RWPE2 (cell line): Measurements from ENCODE around the gene ZSCAN29.

ENCODE experiments used
- ATAC-seq: fragments of 200-7000 bp; cut with Tn5 transposase; 3 replicates; pipeline ENCODE4 v1.9.1; 2021; ENCODE audit warnings: low read depth
- DNase-seq: peaks from one replicate; pipeline ENCODE4 v3.0.0-alpha.2; 2020; ENCODE audit warnings: low spot score
- H3K27ac ChIP-seq: fragments of 450-650 bp; 2 replicates; pipeline ENCODE4 v1.5.1; 2017; ENCODE audit warnings: mild to moderate bottlenecking; ENCODE audit not compliant: poor library complexity, severe bottlenecking
- H3K27me3 ChIP-seq: fragments of 250-450 bp; sonication (Bioruptor Pico); 2 replicates; pipeline ENCODE4 v1.5.1; 2021; ENCODE audit warnings: mild to moderate bottlenecking, moderate library complexity; ENCODE audit not compliant: insufficient read depth, poor library complexity, severe bottlenecking
- H3K36me3 ChIP-seq: fragments of 250-450 bp; sonication (Bioruptor Pico); 2 replicates; pipeline ENCODE4 v1.5.1; 2020; ENCODE audit warnings: low read depth, mild to moderate bottlenecking, moderate library complexity
- H3K4me1 ChIP-seq: fragments of 250-450 bp; sonication (Bioruptor Pico); 2 replicates; pipeline ENCODE4 v1.5.1; 2021; ENCODE audit warnings: mild to moderate bottlenecking, moderate library complexity; ENCODE audit not compliant: insufficient read depth, poor library complexity, severe bottlenecking
- H3K4me3 ChIP-seq: fragments of 250-450 bp; sonication (Bioruptor Pico); 2 replicates; pipeline ENCODE4 v1.5.1; 2021; ENCODE audit warnings: mild to moderate bottlenecking, moderate library complexity; ENCODE audit not compliant: severe bottlenecking
- H3K9me3 ChIP-seq: fragments of 250-450 bp; sonication (Bioruptor Pico); 2 replicates; pipeline ENCODE4 v1.5.1; 2021; ENCODE audit warnings: mild to moderate bottlenecking, moderate library complexity; ENCODE audit not compliant: severe bottlenecking
- CTCF ChIP-seq: fragments of 450-650 bp; IDR thresholded peaks from one replicate; pipeline ENCODE4 v1.5.1; 2017; ENCODE audit warnings: mild to moderate bottlenecking, moderate library complexity; ENCODE audit not compliant: poor library complexity, severe bottlenecking

The ZSCAN29 gene

GRCh38 chr15:43330780-43331087 is 40.1 kb downstream of the ZSCAN29 start:
- Histone ChIP-seq H3K27me3 (no peaks in the 10 kb centered on the region), H3K9me3 (no peaks in the 10 kb centered on the region), H3K4me1 (peaks cover 10% of the 10 kb centered on the region), H3K4me3 (peak overlapping the region; percentile 53), H3K36me3 (peaks cover 46% of the 10 kb centered on the region), H3K27ac (peak overlapping the region; percentile 77)
- no peak for TF ChIP-seq CTCF
- ATAC-seq (peak; percentile 26), DNase-seq (no peak)

GRCh38 chr15:43329960-43330779 is 40.7 kb downstream of the ZSCAN29 start, which contains the start of gene LCMT2:
LCMT2 (minus strand) TSS chr15:43330573; CDS start chr15:43330489, 84 bp downstream.
- H3K27me3 ChIP-seq: no peaks in the 10 kb centered on the region
- peak; percentile 95 for DNase-seq
- peak; percentile 8 for TF ChIP-seq CTCF
- peaks cover 41% of the 10 kb centered on the region for H3K36me3 ChIP-seq
- ATAC-seq: peak; percentile 92
- peak within 1 kb of the TSS; percentile 77 for H3K27ac ChIP-seq
- H3K4me1 ChIP-seq: peaks cover 10% of the 10 kb centered on the region
- H3K9me3 ChIP-seq: no peaks in the 10 kb centered on the region
- peak within 1 kb of the TSS; percentile 53 for H3K4me3 ChIP-seq

- Histone ChIP-seq H3K9me3 (no peaks in the 10 kb centered on the region), H3K27ac (peak overlapping the region; percentile 77), H3K4me3 (peak overlapping the region; percentile 53), H3K4me1 (peaks cover 10% of the 10 kb centered on the region), H3K36me3 (peaks cover 35% of the 10 kb centered on the region), H3K27me3 (no peaks in the 10 kb centered on the region)
- TF ChIP-seq CTCF: no peak
- DNase-seq: no peak
- ATAC-seq: peak; percentile 3; the same call in 2 of the 3 replicates
These were observed 41.5 kb downstream of the ZSCAN29 start for GRCh38 chr15:43329217-43329959.

- H3K9me3 ChIP-seq: no peaks in the 10 kb centered on the region
- no peaks in the 10 kb centered on the region for H3K27me3 ChIP-seq
- H3K4me1 ChIP-seq: peaks cover 5% of the 10 kb centered on the region
- H3K4me3 ChIP-seq: no peak overlapping the region
- DNase-seq: no peak
- no peak overlapping the region for H3K27ac ChIP-seq
- no peak for TF ChIP-seq CTCF
- ATAC-seq: no peak
- H3K36me3 ChIP-seq: peaks cover 17% of the 10 kb centered on the region
These were observed 45.7 kb downstream of the ZSCAN29 start for GRCh38 chr15:43325039-43325684.
